GM10248 (cell line): Measurements from ENCODE around the gene RAD54L2.

ENCODE experiments used
- CTCF ChIA-PET: fragments of 300-600 bp; sonication (Branson Sonifier 250); formaldehyde crosslinking; extraction: SDS; loops from one replicate; lab custom pipeline; 2021; ENCODE audit warnings: antibody characterized with exemption; lab: Yijun Ruan, JAX
- POLR2A ChIA-PET: fragments of 350-650 bp; sonication (Branson Sonifier 250); formaldehyde crosslinking; extraction: SDS; loops from one replicate; lab custom pipeline; 2020; ENCODE audit warnings: antibody characterized with exemption; lab: Yijun Ruan, JAX
- DNase-seq: peaks from one replicate; pipeline ENCODE4 v3.0.0; 2012; ENCODE audit errors: extremely low spot score
- TF ChIP-seq, protein P1 (sequence below): IDR thresholded peaks from 2 replicates; pipeline ENCODE4 v1.5.1; 2012; ENCODE audit warnings: mild to moderate bottlenecking, low read depth; ENCODE audit errors: extremely low read depth, missing control alignments, control extremely low read depth

RAD54L2 gene, protein sequence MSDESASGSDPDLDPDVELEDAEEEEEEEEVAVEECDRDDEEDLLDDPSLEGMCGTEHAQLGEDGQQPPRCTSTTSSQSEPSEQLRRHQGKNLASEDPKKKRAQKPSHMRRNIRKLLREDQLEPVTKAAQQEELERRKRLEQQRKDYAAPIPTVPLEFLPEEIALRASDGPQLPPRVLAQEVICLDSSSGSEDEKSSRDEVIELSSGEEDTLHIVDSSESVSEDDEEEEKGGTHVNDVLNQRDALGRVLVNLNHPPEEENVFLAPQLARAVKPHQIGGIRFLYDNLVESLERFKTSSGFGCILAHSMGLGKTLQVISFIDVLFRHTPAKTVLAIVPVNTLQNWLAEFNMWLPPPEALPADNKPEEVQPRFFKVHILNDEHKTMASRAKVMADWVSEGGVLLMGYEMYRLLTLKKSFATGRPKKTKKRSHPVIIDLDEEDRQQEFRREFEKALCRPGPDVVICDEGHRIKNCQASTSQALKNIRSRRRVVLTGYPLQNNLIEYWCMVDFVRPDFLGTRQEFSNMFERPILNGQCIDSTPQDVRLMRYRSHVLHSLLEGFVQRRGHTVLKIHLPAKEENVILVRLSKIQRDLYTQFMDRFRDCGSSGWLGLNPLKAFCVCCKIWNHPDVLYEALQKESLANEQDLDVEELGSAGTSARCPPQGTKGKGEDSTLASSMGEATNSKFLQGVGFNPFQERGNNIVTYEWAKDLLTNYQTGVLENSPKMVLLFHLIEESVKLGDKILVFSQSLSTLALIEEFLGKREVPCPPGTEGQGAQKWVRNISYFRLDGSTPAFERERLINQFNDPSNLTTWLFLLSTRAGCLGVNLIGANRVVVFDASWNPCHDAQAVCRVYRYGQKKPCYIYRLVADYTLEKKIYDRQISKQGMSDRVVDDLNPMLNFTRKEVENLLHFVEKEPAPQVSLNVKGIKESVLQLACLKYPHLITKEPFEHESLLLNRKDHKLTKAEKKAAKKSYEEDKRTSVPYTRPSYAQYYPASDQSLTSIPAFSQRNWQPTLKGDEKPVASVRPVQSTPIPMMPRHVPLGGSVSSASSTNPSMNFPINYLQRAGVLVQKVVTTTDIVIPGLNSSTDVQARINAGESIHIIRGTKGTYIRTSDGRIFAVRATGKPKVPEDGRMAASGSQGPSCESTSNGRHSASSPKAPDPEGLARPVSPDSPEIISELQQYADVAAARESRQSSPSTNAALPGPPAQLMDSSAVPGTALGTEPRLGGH (N-terminal part only)

DNA sequence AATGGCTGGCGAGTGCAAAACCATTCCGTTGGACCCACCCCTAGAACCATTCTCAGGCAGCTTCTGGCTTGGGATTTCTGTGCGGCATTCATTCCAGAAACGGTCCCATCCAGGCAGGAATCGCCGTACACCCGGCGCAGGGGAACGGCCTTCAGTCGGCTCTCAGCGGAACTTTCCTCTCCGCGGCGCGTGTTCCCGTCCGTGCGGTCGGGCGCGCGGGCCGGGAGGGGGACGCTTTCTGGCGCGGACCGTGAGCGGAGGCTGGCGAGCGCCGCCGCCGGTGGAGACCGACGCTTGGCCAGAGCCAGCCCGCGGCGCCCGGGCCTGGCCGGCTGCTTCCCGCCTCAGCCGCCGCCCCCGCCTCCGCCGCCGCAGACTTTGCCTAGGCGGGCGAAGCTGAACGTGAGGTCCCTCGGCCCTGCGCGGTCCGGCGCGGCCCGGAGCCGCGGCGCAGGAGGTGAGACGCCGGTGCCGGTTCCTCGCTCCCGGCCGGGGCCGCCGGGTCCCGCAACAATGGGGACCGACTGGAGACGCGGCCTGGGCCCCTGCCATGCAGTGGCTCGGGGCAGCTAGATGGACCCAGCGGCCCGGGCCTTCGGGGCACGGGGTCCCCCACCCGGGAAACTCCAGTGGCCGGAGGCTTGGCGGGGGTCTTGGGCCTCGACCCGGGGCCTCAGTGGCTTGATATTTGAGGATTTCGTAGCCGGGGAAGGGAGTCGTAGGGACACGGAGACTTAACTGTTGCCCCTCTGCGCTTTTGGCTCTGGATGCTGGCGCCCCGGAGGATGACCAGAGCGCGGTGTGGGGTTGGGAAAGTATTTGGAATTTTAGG, at the start of gene RAD54L2:
Gene RAD54L2, plus strand, starts transcription at position 261 of the 832 bp plus-strand sequence. CDS start 51,702 bp downstream, outside the sequence.
- TF ChIP-seq, protein P1, sequence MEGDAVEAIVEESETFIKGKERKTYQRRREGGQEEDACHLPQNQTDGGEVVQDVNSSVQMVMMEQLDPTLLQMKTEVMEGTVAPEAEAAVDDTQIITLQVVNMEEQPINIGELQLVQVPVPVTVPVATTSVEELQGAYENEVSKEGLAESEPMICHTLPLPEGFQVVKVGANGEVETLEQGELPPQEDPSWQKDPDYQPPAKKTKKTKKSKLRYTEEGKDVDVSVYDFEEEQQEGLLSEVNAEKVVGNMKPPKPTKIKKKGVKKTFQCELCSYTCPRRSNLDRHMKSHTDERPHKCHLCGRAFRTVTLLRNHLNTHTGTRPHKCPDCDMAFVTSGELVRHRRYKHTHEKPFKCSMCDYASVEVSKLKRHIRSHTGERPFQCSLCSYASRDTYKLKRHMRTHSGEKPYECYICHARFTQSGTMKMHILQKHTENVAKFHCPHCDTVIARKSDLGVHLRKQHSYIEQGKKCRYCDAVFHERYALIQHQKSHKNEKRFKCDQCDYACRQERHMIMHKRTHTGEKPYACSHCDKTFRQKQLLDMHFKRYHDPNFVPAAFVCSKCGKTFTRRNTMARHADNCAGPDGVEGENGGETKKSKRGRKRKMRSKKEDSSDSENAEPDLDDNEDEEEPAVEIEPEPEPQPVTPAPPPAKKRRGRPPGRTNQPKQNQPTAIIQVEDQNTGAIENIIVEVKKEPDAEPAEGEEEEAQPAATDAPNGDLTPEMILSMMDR, result peak; percentile 46
- ChIA-PET CTCF (interaction anchor here (0.9 to 7.5 kb wide), 12 partner anchors 8 to 150 kb away, joined by 3 to 58 read pairs (median 4); partner anchors contain the start of gene DCAF1), POLR2A (interaction anchor here (0.6 to 0.9 kb wide), 2 partner anchors 11 to 36 kb away, joined by 3 to 4 read pairs; no protein-coding TSS in a partner anchor)
- DNase-seq, result peak; percentile 91

DNA sequence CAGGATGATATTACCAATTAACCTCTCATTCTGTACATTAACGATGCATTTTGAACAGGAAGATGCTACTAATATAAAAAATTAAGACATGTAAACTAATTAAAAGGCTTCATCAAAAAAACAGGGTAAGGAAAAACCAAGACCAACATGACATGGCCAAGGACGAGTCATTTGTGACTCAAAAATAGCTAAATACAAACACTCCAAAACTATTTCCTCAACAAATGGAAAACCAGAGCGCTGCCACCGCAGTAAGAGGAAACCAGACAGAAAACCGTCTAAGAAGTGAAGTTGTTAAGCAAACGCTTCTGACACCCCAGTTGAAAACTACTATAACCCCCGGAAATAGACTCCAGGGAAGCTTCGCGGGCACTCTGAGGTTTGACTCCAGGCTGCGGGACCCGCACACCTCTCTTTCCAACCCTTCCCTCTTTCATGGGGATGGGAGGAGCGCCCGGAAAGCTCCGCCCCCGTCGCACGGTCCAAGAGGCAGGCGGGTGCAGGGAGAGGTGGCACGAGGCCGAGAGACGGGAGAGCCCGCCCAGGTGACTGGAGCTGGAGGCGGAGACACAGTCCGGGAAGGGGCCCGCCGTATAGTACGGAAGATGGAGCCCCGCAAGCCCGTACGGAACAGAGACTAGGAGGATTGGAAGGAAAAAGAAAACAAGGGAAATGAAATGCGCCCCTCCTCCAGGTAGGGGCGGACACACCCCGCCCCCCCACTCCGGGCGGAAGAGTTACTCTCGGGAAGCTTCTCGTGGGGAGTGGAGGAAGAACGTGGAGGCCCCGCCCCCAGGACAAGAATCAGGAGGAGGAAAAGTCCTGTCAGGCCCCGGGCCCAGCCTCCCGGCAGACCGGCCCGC, 39.4 kb upstream of the RAD54L2 start:
- TF ChIP-seq, protein P1, result no peak
- CTCF ChIA-PET, result interaction anchor here (0.7 to 9.6 kb wide), 15 partner anchors 9 to 883 kb away, joined by 3 to 477 read pairs (median 5); partner anchors contain the start of genes RAD54L2 and TEX264
- peak; percentile 90 for DNase-seq
- POLR2A ChIA-PET, result interaction anchor here (0.9 to 2.1 kb wide), 5 partner anchors 12 to 176 kb away, joined by 5 to 9 read pairs (median 6); partner anchors contain the start of gene MANF

DNA sequence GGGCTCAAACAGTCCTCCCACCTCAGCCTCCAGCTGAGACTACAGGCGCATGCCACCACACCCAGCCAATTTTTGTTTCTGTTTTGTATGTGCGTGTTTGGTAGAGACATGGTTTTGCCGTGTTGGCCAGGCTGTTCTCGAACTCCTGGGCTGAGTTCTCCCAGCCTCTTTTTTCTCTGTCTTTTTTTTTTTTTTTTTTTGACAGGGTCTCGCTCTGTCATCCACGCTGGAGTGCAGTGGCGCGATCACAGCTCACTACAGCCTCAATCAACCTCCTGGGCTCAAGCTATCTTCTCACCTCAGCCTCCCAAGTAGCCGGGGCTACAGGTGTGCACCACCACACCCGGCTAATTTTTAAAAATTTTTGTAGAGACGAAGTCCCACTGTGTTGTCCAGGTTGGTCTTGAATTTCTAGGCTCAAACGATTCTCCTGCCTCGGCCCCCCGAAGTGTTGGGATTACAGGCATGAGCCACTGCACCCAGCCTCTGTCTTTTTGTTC, 37.8 kb upstream of the RAD54L2 start:
- POLR2A ChIA-PET, result interaction anchor here (0.7 to 2.1 kb wide), 10 partner anchors 36 to 1242 kb away, joined by 5 to 13 read pairs (median 9); partner anchors contain the start of genes HYAL3, MANF and NAA80
- no peak for DNase-seq
- CTCF ChIA-PET, result interaction anchor here (1.2 to 9.6 kb wide), 21 partner anchors 12 to 885 kb away, joined by 3 to 477 read pairs (median 7); partner anchors contain the start of genes RAD54L2 and TEX264
- TF ChIP-seq, protein P1, result no peak

DNA sequence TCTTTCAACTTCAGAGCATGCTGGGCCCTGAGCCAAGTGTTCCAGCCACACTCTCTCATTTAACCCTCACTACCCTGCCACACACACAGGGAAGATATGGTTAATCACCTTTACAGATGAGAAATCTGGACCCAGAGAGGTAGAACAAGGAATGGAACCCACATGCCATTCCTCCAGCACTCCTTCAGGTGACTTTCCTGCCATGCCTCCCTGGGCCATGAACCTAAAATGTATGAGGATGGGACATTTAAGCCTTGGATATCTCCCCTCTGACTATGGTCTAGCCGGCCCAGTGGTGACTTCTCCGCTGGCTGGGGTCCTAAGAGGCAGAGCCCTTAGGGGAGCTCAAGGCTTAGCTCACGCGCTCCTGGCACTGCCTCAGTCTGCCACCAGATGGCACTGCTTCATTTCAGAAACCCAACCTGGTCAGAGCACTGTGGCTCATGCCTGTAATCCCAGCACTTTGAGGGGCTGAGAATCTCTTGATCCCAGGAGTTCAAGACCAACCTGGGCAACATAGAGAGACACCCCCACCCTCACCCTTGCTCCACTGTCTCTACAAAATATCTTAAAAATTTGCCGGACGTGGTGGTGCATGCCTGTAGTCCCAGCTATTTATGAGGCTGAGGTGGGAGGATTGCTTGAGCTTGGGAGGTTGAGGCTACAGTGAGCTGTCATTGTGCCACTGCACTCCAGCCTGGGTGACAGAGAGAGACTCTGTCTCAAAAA, 36.5 kb upstream of the RAD54L2 start:
- POLR2A ChIA-PET, result interaction anchor here (0.6 to 1.0 kb wide), 3 partner anchors 38 to 168 kb away, joined by 3 to 5 read pairs (median 3); no protein-coding TSS in a partner anchor
- TF ChIP-seq, protein P1, result peak; percentile 96
- CTCF ChIA-PET, result interaction anchor here (0.6 to 9.6 kb wide), 46 partner anchors 10 to 882 kb away, joined by 3 to 477 read pairs (median 4); partner anchors contain the start of genes ACY1, MANF, RAD54L2 and TEX264

More for the DNA sequence above, 36.5 kb upstream of the RAD54L2 start:
- peak; percentile 70 for DNase-seq
